PC-9 (cell line): ENCODE results near the gene DOCK2.

Experiments
- CTCF ChIP-seq: fragments of 200-600 bp; sonication (generic); conservative IDR thresholded peaks from 2 replicates; pipeline ENCODE4 v1.6.1; 2017; ENCODE audit warnings: mixed run types, antibody characterized with exemption, mild to moderate bottlenecking, moderate library complexity
- EZH2 ChIP-seq: fragments of 200-600 bp; sonication (generic); IDR thresholded peaks from 2 replicates; pipeline ENCODE4 v1.8.0; 2017; ENCODE audit warnings: antibody characterized with exemption, low read depth

GRCh38 chr5:169801781-169802180, 164.7 kb downstream of the DOCK2 start:
- TF ChIP-seq CTCF (no peak), EZH2 (no peak)
